ENCODE measurements around the gene GOSR1. TPM values are rescaled to one million over a fixed set of nuclear protein-coding genes. Genes with fewer than 3 reads are reported as not detected.
"Not testable (repeated sequence)": the region's sequence is repeated elsewhere in the genome, so short reads cannot be mapped to it uniquely, and the experiment has no call there.

Gene GOSR1
- polyA plus RNA-seq, 10 donors = 23.2 to 32.7 (median 28.3) TPM

DNA sequence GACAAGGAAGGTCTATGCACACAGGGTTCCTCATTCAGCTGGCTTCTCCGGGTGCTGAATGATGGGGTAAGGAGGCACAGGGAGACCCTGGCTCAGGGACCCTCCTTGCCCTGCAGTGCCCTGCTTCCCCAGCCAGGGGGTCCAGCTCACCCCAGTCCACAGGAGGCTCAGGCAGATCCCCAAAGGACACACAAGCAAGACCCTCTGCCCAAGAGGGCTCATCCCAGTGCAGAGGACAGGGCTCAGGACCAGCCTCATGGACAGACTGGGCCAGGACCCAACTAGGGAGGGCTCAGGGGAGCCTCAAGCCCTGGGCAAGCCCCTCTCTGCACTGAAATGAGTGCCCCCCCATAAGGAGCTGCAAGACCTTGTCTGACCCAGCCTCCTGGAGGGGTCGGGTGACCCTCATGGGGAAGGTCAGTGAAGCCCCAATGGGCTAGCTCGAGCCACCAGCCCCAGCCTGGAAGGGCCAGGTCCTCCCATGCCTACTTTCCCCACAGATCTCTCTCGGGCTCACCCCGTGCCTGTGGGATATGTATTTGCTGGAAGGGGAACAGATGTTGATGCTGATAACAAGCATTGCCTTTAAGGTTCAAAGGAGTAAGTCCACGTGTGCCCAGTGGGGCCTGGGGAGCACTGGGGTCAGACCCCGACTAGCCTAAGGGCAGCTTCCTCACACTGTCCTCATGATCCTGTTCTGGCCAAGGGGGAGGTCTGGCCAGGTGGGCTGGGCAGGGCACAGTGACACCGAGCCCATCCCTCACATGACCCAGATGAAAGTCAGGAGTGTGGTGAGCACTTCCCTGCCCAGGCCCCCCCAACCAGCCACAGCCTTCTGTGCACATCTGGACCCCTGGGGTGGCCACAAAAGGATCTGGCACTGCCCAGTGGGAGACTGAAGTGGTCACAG, 83.2 kb downstream of the GOSR1 start:
- DNase-seq = not testable (repeated sequence)

GRCh38 chr17:30561766-30562165, 84.6 kb downstream of the GOSR1 start:
- not testable (repeated sequence) for DNase-seq

GRCh38 chr17:30563131-30563904, 86.1 kb downstream of the GOSR1 start:
- DNase-seq = not testable (repeated sequence)

GRCh38 chr17:30563905-30564390, 86.7 kb downstream of the GOSR1 start:
- DNase-seq = not testable (repeated sequence)

DNA sequence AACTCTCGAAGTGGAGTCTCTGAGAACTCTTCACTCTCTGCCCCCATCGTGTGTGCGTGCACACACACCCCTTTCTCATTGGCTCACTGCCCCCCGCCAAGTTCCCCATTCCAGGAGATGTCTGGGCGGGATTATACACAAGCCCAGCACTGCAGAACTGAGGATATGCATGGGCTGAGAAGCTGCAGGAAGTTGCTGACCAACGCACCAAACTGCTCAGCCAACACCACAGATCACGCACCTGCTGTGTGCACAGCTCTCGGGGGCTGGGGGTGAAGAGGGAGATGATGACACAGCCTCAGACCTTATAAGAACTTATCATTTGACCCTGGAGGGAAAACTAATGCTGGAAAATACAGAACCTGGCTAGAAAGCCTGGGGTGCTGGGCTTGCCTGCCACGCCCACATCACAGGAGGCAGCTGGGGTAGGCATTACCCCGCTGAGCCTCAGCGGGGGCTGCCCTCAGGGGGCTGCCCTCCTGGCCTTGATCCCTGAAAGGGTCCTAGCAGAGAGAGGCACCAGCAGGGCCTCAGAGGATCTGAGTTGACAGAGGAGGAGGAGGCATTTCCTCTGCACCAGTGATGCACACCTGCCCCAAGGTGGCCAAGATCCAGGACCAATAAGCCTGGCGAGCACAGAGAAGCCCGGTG, 87.3 kb downstream of the GOSR1 start:
- peak in 1 of 3 donors; percentile 18 for DNase-seq

DNA sequence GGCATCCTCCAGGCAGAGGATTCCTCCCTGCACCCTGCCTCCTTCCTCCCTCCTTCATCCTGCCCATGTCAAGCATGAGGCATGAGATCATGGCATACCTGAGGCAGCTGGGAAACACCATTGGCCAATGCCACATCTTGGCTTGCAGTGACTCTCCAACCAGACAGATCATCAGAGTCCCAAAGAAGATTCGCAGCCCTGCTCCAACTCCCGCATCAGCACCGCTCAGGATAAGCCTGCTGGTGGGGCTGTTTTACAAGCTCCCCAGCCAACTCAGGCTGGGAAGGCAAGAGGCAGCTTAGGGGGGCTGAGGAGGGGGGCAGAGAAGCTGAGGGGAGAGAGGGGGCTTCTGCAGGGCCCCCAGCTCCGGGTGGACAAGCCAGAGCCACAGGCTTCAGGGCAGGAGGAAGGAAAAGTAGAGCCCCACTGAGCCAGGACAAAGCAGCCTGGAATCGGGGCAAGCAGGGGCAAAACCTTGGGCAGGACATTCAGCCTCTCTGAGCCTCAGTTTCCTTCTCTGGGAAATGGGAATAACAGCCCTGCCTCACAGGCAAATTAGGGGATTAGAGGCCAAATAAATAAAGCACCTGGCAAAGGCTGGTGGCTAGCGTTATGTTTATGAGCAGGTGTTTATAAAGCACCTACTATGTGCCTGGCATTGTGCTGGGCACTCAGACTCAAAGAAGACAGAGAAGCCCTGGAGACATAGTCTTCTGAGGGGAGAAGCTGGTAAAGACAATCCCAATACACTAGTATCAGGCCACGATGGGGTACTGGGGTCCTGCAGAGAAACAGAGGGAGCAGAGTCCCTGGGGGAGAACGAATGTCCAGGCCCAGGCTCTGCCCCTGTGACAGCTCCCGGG, 88.1 kb downstream of the GOSR1 start:
- no peak for DNase-seq

DNA sequence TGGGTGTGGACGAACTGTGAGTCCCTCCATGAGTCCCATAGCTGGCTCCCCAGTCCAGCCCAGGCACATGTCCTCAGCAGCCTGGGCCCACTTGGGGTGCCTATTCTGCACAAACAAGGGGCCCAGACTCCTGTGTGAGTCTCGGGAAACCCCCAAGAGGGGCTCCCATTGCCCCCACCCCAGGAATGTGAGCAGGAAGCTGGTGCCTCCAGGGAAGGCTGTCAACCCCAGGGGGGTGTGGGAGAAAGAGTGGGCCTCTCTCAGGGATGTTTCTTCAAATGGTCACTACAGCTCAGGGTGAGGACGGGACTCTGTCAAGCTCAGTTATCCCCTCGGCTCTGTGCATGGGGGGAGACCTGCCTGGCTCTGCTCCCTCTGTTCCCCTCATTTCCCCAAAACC, 88.9 kb downstream of the GOSR1 start:
- DNase-seq = not testable (repeated sequence)

DNA sequence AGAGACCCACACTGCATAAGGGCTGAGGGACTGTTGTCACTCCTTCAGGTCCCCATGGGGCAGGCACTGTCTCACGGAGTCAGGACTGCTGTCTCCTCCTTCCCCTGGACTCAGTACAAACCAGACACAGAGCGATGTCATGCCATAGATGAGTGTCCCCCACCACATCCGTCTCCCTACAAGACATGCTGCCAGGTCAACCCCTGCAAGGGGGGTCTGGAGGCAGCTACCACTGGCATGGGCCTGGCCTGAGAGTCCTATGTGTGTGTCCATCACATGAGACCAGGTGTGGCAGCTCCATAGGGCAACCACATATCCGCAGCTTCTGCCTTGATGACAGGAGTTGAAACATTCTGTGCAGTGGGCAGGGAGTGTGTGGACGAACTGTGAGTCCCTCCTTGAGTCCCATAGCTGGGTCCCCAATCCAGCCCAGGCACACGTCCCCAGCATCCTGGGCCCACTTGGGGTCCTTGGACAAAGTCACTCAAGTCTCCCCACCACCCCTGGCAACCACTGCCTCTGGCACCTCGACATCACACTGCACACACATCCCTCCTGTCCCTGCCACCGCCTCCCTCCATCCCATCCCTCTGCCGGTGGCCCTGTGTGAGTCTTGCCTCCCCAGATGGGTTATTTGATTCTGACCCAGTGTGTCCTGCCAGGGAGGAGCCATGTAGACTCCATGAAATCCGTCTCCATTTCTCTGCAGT, 89.5 kb downstream of the GOSR1 start:
- not testable (repeated sequence) for DNase-seq

- no peak for DNase-seq
Observed at GRCh38 chr17:30567231-30568116, 90.3 kb downstream of the GOSR1 start.

- peak in 1 of 3 donors; percentile 13 for DNase-seq
Observed at GRCh38 chr17:30568117-30568430, 90.9 kb downstream of the GOSR1 start.

GRCh38 chr17:30569531-30570175, 92.4 kb downstream of the GOSR1 start:
- DNase-seq = not testable (repeated sequence)

- no peak for DNase-seq
Observed at GRCh38 chr17:30570191-30570590, 93.0 kb downstream of the GOSR1 start.

- DNase-seq = no peak
Observed at GRCh38 chr17:30570596-30571265, 93.5 kb downstream of the GOSR1 start.

- DNase-seq = not testable (repeated sequence)
Observed at GRCh38 chr17:30571404-30571803, 94.2 kb downstream of the GOSR1 start.

- no peak for DNase-seq
Observed at GRCh38 chr17:30571921-30572320, 94.7 kb downstream of the GOSR1 start.

DNA sequence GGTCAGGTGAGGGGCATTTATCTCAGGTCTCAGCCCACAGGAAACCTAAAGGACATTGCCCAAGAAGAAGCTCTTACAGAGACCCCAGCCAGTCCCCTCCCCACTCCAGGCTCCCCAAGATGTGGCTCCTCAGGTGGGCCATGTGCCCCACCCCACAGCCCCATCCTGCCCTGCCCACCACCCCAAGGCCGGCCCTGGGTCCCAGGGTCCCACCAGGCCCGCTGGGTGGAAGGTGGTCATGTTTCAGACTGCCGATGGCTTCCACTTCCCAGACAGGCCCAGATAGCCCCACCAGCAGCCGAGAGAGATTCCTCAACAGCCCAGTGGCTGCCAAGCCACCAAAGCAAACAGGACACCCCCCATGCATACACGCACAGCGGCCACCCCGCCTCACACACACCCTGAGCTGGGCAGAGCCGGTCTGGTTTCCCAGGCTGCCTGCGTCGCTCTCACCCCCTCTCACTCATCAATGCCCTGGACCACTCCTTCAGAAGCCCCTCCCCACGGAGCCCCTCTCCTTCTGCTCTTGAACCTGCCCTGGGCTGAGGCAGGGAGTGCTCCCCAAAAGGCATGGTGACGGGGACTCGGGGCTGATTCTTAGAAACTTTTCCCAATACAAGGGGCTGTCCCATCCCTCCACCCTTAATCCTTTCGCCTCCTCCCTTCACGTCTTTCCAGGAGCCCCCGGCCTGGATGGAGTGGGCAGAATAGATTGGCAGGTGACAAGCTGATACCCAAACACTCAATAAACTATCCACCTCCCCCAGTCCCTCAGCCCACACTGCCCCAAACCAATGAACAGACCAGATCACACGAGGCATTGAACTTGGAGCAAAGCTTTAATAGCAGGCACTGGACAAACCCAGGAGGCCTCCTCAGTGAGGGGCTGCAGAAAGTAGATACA, 95.7 kb downstream of the GOSR1 start:
- not testable (repeated sequence) for DNase-seq

DNA sequence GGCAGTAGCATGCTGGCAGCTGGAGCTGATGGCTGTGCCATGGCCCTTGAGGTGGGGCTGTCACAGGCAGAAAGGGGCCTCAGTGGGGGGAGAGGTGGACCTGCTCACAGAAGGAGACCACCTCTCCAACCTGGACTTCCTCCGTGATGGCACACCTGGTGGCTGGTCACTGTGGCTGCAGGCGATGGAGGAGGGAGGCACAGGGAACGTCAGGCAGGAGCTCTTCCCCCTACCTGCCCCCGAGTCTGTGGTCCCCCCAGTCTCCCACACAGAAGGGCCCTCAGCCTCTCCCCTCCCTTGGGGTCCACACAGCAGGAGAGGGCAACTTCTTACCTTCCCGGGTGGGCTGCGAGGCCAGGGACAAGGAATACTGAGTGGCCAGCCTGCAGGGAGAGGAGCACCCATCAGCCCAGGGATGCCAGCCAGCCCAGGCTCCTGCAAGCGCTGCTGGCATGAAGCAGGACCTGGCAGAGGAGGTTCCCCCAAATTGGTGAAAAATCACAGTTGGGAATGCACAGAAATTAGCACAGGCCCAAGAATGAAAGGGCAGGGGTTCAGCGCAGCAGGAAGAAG, 96.5 kb downstream of the GOSR1 start:
- no peak for DNase-seq

Measured in muscle of back (tissue), 11 donors.